Esophagus squamous epithelium (tissue), 4 donors: ENCODE measurements around the gene KLF7.

Source experiments
- POLR2A ChIP-seq, 4 donors: fragments of 450-650 bp; IDR thresholded peaks; one replicate each; pipeline ENCODE4 v1.6.1; 2017; ENCODE audit warnings: antibody characterized with exemption in 4 of 4, mild to moderate bottlenecking in 4 of 4, moderate library complexity in 3 of 4
- TF ChIP-seq, protein P1 (sequence below), 6 experiments: fragments of 450-650 bp in 4 of 6; fragments of 200-600 bp in 2 of 6; sonication (generic) in 2 of 6; IDR thresholded peaks; one replicate each; pipeline ENCODE4 v1.5.1; 2016 to 2019; ENCODE audit warnings: antibody characterized with exemption in 6 of 6, mild to moderate bottlenecking in 4 of 6, moderate library complexity in 4 of 6

DNA sequence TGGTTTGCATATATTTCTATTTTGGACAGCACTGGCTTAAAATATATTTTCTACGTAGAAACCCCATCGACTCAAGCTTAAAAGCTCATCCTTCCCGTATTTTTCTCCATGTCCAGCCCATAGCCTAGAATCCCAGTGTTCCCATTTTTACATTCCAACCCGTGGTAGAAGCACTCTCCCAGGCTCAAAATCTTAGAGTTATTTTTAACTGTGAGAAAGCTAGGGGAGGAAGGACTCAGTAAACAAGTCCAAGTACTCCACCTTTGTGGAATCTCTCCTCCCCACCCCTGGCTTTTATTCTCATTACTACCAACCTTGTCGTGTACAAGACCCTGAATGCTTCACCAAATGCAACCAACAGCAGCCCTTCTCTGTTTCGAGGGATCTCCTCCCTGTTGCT, 69.8 kb downstream of the KLF7 start:
- TF ChIP-seq, protein P1, sequence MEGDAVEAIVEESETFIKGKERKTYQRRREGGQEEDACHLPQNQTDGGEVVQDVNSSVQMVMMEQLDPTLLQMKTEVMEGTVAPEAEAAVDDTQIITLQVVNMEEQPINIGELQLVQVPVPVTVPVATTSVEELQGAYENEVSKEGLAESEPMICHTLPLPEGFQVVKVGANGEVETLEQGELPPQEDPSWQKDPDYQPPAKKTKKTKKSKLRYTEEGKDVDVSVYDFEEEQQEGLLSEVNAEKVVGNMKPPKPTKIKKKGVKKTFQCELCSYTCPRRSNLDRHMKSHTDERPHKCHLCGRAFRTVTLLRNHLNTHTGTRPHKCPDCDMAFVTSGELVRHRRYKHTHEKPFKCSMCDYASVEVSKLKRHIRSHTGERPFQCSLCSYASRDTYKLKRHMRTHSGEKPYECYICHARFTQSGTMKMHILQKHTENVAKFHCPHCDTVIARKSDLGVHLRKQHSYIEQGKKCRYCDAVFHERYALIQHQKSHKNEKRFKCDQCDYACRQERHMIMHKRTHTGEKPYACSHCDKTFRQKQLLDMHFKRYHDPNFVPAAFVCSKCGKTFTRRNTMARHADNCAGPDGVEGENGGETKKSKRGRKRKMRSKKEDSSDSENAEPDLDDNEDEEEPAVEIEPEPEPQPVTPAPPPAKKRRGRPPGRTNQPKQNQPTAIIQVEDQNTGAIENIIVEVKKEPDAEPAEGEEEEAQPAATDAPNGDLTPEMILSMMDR (IDR thresholded peaks at IDR 0.05) = no peak
- TF ChIP-seq POLR2A (IDR thresholded peaks at IDR 0.05) = no peak
